ENCODE data around the gene CASP6.

The CASP6 gene

DNA sequence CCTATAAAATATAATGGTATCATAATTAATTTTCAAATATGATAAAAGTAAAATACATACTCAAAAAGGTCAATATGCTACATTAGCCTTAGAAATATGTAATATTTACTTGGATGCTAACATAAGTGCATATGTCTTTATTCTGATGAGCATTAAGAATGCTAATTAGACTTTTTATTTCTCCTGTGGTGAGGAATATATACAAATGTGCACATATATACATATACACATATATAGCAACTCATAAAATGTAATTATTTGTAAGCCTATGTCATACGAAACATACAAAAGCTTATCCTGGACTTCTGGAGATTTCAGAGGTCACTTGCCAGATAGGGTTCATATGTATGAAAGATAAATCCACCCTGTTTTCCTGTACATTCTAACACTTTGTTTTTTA lies 15.5 kb upstream of the CASP6 start:
- TF ChIP-seq, protein P1, sequence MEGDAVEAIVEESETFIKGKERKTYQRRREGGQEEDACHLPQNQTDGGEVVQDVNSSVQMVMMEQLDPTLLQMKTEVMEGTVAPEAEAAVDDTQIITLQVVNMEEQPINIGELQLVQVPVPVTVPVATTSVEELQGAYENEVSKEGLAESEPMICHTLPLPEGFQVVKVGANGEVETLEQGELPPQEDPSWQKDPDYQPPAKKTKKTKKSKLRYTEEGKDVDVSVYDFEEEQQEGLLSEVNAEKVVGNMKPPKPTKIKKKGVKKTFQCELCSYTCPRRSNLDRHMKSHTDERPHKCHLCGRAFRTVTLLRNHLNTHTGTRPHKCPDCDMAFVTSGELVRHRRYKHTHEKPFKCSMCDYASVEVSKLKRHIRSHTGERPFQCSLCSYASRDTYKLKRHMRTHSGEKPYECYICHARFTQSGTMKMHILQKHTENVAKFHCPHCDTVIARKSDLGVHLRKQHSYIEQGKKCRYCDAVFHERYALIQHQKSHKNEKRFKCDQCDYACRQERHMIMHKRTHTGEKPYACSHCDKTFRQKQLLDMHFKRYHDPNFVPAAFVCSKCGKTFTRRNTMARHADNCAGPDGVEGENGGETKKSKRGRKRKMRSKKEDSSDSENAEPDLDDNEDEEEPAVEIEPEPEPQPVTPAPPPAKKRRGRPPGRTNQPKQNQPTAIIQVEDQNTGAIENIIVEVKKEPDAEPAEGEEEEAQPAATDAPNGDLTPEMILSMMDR (conservative IDR thresholded peaks at IDR 0.05), result no peak
- H3K27ac ChIP-seq, result no peak overlapping the region

DNA sequence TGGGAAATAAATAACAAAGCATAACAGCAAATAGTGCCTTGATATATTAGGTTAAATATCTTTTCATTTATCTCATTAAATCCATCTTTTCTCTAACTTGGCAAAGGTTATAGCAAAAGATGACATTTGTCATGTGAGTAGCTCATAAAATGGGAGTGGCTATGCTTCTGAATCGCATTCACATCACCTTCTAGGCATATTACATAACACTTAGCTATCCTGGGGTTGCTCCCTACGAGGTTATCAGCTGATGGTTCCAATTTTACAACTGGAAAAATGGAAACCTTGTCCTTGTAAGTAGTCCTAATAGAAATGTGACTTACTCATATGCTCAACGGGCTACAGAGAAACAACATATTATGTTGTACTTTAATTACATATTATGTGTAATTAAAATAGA lies 10.3 kb upstream of the CASP6 start:
- TF ChIP-seq, protein P1 (conservative IDR thresholded peaks at IDR 0.05), result no peak
- no peak overlapping the region for H3K27ac ChIP-seq

DNA sequence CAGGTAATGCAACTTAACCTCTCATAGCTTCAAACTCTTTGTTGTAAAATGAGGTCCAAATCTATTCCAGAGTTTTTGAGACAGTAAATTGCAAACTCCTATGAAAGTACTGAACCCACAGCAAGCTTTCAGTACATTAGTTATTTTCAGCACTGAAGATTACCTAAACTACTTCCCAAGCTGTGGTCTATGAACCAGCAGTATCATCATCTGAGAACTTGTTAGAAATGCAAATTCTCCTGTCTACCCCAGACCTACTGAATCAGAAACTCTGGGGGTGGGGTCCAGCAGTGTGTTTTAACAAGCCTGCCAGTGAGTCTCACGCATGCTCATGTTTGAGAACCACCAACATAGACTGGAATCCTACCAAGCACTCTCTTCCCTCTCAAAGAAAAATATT lies 5.7 kb upstream of the CASP6 start:
- no peak overlapping the region for H3K27ac ChIP-seq
- TF ChIP-seq, protein P1 (conservative IDR thresholded peaks at IDR 0.05), result no peak

DNA sequence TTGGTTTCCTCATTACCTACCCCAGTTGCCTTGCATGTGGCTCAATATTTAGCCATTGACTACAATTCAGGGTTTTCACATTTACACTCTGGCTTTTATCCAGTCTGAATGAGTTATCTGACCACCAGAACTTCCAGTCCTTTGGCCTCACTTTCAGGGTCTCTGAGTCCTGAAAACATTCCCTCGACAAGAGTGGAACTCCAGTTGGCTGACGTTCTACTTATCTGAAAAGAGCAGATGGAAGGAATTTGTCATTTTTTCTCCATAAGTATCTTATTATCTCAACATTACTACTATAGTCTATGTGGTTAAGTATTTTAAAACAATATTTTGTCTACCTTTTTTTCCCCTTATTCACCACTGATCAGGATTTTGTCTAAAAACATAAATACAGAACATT lies 5.2 kb upstream of the CASP6 start:
- no peak overlapping the region for H3K27ac ChIP-seq
- TF ChIP-seq, protein P1 (conservative IDR thresholded peaks at IDR 0.05), result no peak

DNA sequence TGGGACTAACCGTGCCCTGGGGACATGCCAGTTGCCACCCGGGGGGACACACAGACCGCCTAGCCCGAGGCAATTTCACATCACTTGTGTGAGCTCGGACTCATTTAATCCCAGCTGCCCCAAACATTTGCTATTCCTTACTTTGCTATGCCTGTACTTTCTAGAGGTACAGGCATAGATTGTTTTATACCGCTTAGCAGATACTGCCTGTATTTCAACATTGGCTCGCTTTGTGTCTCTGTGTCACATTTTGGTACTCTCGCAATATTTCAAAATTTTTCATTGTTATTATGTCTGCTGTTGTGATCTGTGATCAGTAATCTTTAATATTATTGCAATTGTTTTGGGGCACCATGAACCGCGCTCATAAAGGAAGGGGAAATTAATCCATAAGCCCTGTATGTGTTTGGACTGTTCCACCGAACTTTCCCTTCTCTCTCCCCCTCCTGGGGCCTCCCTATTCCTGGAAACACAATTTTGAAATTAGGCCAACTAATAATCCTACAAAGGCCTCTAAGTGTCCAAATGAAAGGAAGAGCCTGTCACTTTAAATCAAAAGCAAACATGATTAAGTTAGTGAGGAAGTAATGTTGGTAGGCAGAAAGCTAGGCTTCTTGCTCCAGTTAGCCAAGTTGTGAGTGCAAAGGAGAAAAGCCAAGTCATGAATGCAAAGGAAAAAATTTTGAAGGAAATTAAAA lies 568 bp upstream of the CASP6 start:
- TF ChIP-seq, protein P1 (conservative IDR thresholded peaks at IDR 0.05), result no peak
- peak overlapping the region; percentile 67 for H3K27ac ChIP-seq

DNA sequence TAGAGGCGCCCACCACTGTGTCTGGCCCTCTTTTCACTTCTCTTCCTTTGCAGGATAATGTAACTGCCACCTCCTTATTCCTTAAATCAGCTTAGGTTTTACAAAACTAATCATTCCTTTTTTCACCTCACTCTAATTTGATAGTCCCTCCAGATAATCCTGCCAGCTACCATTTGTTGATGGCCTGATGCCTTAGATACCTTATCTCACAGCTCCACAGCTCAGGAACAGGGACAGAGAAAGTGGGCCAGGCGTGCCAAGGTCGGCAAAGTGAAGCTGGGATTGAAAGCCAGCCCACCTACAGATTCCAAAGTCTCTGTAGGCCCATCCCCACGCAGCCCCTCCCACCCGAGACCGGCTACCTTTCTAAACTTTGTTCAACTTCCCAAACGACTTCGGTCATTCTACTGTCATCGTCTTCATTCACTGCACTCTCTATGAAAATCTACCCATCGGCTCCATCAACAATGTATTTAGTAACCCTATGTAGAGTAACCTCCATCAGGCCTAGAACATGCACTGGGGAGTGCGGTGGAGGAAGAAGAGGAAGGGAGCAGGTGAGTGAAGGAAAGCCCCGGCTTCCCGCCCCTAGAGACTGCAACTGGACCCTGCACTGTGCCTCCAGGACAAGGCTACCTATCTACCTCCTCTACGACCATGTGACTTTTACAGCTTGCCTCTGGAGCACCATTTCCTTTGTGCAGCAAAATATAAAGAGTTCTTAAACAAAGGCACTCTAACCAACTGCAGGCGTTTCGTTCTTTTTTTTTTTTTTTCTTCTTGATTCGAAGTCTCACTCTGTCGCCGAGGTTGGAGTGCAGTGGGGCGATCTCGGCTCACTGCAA lies 1.5 kb downstream of the CASP6 start:
- TF ChIP-seq, protein P1 (conservative IDR thresholded peaks at IDR 0.05), result no peak
- H3K27ac ChIP-seq, result no peak overlapping the region

DNA sequence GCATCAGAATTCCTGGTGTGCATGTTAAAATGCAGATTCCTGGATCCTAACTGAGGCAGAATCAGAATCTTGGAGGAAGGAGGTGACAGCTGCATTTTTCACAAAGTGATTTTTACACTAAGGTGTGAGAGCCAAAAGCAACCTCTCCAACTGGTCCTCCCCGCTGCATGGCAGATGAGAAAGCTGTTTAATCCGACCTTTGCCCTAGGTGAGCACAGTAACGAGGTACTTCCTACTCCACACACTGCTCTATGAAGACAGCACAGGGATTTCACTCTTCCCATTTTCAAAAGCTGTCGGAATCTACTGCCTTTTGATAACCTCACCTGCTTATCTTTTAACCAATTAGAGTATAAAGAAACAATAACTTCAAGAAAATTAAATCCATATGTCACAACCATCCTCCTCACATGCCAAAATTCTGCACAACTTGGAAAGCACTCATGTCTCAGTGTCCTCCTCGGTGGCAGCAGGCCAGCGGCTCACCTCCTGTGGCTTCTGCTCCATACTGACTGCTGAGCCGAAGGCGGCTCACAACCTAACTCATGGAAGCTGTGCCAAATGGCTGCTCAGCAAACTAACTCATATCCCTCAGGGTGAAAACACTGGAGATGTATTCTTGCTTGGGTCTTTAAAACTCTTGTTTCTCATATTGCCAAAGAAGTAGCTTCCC lies 3.6 kb downstream of the CASP6 start:
- TF ChIP-seq, protein P1 (conservative IDR thresholded peaks at IDR 0.05), result no peak
- H3K27ac ChIP-seq, result no peak overlapping the region
